Stimulated activated CD8-positive, alpha-beta memory T cell treated with anti-CD3 and anti-CD28 coated beads, Interleukin-12 subunit alpha, Interleukin-12 subunit beta, amount 100 ng/mL, for 4 hours (primary cell): Measurements from ENCODE around the gene LSAMP.
"Not testable (repeated sequence)": the region's sequence is repeated elsewhere in the genome, so short reads cannot be mapped to it uniquely, and the experiment has no call there.

Source experiments
- DNase-seq: peaks from one replicate; pipeline ENCODE4 v3.0.0-alpha.2; 2020; ENCODE audit warnings: low read depth

LSAMP gene

DNA sequence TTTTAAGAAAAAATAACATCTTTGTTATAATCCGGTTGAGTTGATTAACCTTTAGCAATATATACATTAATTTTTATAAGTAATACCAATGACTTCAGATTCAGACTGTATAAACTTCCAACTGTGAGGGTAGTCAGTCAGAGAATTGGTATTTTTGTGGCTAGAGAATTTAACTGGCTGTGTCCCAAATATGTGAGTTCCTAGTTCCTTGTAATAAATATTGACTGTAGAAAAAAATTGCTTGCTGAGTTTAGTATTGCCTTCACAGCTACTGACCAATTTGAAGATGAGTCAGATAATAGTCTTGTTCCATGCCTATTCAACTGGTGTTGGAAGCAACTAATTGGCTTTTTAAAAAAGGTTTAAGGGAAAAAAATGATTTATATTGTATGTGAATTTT is 611.2 kb downstream of the LSAMP start:
- DNase-seq: no peak

DNA sequence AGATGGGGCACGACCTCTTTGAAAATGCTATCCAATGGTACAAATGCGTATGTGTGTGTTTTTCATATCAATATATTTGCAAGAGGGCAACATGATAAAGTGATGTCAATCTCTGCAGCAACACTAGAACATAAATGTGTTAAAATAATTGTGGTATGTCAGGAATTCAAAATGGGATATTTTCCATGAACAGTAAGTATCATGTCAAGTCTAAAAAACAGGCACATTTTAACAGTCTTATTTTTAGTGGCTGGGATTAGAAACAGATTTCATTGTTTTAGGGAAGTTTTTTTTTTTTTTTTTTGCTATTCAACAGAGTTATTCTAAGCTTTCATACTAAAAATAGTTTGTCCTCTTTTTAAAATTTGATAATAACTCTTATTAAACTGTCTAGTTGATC is 612.2 kb downstream of the LSAMP start:
- no peak for DNase-seq

GRCh38 chr3:115832265-115832664 is 613.0 kb downstream of the LSAMP start:
- DNase-seq: no peak

DNA sequence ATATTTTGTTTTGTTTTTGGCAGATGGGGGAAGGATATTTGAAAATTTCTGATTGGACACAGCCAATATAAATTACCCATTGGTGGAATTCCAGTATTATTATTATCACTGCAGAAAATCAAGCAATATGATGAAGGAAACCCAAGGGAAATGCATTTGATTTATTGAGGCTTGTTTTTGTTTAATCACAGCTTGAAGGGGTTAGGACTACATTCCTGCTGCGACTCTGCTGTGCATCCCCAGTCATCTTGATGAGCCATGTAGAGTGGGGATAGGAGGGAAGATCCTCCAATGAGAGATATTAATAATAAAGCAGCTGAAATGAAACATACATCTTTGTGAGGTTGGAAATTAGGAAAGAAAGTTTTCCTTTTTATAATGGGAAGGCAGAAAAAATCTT is 613.4 kb downstream of the LSAMP start:
- no peak for DNase-seq

DNA sequence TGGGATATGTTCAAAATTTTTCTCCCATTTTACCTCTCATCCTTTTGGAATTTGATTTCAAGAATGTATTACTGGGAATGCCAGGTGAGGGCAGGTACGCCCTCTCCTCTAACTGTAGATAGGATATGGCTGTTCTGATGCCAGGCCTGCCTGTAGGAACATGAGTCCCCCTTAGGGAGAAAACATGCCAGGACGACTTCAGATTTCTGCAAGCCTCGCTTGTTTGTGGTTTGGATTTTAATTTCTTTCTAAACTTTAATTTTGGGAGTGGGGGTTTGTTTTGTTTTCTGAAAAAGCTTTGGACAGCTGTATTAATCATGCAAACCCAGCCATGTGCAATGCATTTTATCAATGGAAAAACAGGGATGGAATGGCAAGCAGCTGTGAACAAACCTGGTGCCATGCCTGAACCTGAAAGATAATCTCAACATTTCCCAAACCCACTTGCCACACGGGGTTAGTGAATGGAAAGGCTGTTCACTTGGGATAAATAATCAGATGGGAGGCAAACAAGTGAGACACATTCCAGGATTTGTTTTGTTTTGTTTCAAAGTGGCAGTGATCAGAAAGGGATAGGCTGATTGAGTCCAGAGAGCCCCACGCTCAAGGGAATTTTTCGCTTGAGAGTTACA is 614.4 kb downstream of the LSAMP start:
- no peak for DNase-seq

GRCh38 chr3:115828401-115828800 is 616.9 kb downstream of the LSAMP start:
- DNase-seq: no peak

- DNase-seq: no peak
These were observed 617.8 kb downstream of the LSAMP start for GRCh38 chr3:115827495-115827894.

- DNase-seq: no peak
These were observed 620.2 kb downstream of the LSAMP start for GRCh38 chr3:115825046-115825445.

DNA sequence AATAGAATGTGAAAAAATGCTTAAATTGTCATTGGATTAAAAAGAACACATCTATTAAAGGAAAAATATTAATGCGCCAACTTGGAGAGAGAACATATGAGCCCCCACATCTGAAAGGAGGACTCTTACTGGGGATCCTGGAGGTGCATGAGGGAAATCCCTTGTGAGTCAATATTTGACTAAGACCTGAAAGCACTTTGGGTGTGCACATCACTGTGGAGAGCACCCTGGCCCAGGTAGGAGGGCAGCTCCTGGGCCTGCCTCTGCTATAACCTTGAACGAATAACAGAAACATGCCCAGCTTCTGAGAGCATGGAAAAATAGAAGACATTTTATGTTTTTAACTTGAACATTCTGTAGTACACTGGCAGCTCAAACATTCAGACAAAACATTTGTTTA is 622.2 kb downstream of the LSAMP start:
- no peak for DNase-seq

- DNase-seq: no peak
These were observed 622.7 kb downstream of the LSAMP start for GRCh38 chr3:115822579-115822978.

GRCh38 chr3:115819785-115820384 is 625.4 kb downstream of the LSAMP start:
- DNase-seq: peak; percentile 6

GRCh38 chr3:115814778-115815380 is 630.4 kb downstream of the LSAMP start:
- DNase-seq: peak; percentile 34

- no peak for DNase-seq
These were observed 631.3 kb downstream of the LSAMP start for GRCh38 chr3:115814006-115814405.

GRCh38 chr3:115808816-115809215 is 636.5 kb downstream of the LSAMP start:
- DNase-seq: no peak

GRCh38 chr3:115808244-115808643 is 637.0 kb downstream of the LSAMP start:
- no peak for DNase-seq

- DNase-seq: no peak
These were observed 638.8 kb downstream of the LSAMP start for GRCh38 chr3:115806501-115806900.

GRCh38 chr3:115805520-115805919 is 639.8 kb downstream of the LSAMP start:
- no peak for DNase-seq

- DNase-seq: no peak
These were observed 640.6 kb downstream of the LSAMP start for GRCh38 chr3:115804713-115805119.

GRCh38 chr3:115804200-115804599 is 641.1 kb downstream of the LSAMP start:
- no peak for DNase-seq

DNA sequence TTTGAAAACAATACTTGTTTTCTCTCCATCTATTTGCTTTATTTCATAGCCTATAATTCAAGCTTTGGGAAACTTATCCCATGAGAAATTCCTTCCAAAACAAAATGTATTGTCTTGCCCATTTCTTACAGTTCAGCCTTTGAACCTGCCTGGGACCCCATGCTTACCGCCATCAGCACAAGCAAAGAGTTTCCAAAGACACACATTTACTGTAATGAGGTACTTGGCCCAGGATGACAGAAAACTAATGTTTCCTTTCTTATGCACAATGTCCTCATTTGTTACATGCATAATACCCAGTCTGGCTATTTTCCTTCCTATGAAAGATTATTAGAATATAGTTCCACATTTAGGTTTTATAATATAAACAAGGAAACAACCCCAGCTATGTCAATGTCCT is 641.6 kb downstream of the LSAMP start:
- DNase-seq: no peak

DNA sequence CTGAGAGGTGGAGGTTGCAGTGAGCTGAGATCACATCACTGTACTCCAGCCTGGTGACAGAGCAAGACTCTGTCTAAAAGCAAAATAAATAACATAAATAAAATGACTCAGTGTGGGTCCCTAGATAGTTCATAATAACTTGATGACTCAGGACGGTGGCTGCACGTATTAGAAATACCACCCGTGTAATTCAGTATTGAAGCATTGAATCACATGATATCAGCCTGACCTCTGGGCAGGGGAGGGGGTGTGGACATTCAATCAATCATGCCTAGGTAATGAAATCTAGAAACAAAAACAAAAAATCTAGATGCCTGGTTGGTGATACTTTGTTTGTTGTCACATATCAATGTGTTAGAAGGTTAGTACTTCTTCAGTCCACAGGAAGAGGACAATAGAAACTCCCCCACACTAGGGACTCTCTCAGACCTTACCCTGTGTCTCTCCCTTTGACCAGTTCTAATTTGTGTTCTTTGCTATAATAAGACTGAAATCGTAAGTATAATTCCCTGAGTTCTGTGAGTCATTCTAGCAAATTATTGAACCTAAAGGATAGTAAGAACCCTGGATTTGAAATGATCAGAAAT is 644.7 kb downstream of the LSAMP start:
- DNase-seq: no peak

GRCh38 chr3:115800065-115800464 is 645.2 kb downstream of the LSAMP start:
- not testable (repeated sequence) for DNase-seq

- DNase-seq: no peak
These were observed 652.9 kb downstream of the LSAMP start for GRCh38 chr3:115792206-115792955.
